GM08714 (cell line): ENCODE data around the gene SAPCD2.

Experiments used
- H3K4me3 ChIP-seq: fragments of 200-500 bp; sonication (Bioruptor generic); 2 replicates; pipeline ENCODE4 v1.5.1; 2014; ENCODE audit warnings: mild to moderate bottlenecking, low read length, inconsistent platforms
- ZNF274 ChIP-seq: IDR thresholded peaks from 2 replicates; pipeline ENCODE4 v1.6.1; 2012; ENCODE audit warnings: mild to moderate bottlenecking, low read depth, low read length

SAPCD2 gene

GRCh38 chr9:137012694-137013570 is 57.4 kb downstream of the SAPCD2 start:
- H3K4me3 ChIP-seq, result no peak overlapping the region
- no peak for TF ChIP-seq ZNF274
